Activated B cell treated with CpG ODN at 0.5 μM for 24 hours (primary cell): ENCODE results near the gene HEPHL1. TPM values are rescaled to one million over a fixed set of nuclear protein-coding genes. Genes with fewer than 3 reads are reported as not detected.

Experiments used
- ATAC-seq: fragments of 200-7000 bp; cut with Tn5 transposase; one replicate; pipeline ENCODE4 v1.10.0; 2021; ENCODE audit warnings: low read depth, mild to moderate bottlenecking, moderate library complexity
- CTCF ChIA-PET: fragments of 350-600 bp; sonication (Branson Sonifier 250); formaldehyde crosslinking; loops from one replicate; lab custom pipeline; 2021; ENCODE audit warnings: antibody characterized with exemption; lab: Charles Lee
- POLR2A ChIA-PET: fragments of 350-600 bp; sonication (Branson Sonifier 250); formaldehyde crosslinking; loops from one replicate; lab custom pipeline; 2021; ENCODE audit warnings: antibody characterized with exemption; lab: Charles Lee
- DNase-seq: peaks from one replicate; pipeline ENCODE4 v3.0.0; 2022
- H3K27ac Mint-ChIP-seq: one replicate; pipeline ENCODE4 v1.8.0; 2020; ENCODE audit warnings: mixed read lengths
- H3K27me3 Mint-ChIP-seq: one replicate; pipeline ENCODE4 v1.8.0; 2021; ENCODE audit warnings: mixed read lengths
- H3K36me3 Mint-ChIP-seq: one replicate; pipeline ENCODE4 v1.8.0; 2021; ENCODE audit warnings: low read depth, mixed read lengths
- H3K4me1 Mint-ChIP-seq: one replicate; pipeline ENCODE4 v1.8.0; 2021; ENCODE audit warnings: mixed read lengths
- H3K4me3 Mint-ChIP-seq: one replicate; pipeline ENCODE4 v1.8.0; 2020; ENCODE audit warnings: mild to moderate bottlenecking, mixed read lengths
- H3K9me3 Mint-ChIP-seq: one replicate; pipeline ENCODE4 v1.8.0; 2020; ENCODE audit warnings: mixed read lengths
- intact Hi-C: fragments of 100-400 bp; cut with micrococcal nuclease; formaldehyde crosslinking; loops from one replicate; pipeline ENCODE4 v1.15.1; 2024
- total RNA-seq: library from RNA; stranded (reverse); gene quantifications from 2 replicates; pipeline ENCODE4 v1.2.3, GENCODE V29; 2022
- TF ChIP-seq, protein P1 (sequence below): fragments of 200-600 bp; IDR thresholded peaks from one replicate; pipeline ENCODE4 v1.8.0; 2022; ENCODE audit warnings: antibody characterized with exemption, mild to moderate bottlenecking

The HEPHL1 gene
- total RNA-seq, 1 donor from 2014 or later = not detected

GRCh38 chr11:94104734-94105133 is 83.6 kb downstream of the HEPHL1 start:
- intact Hi-C loops = no loop called here
- ChIA-PET POLR2A (no interaction called here), CTCF (no interaction called here)
- no peak overlapping the region for H3K4me3 Mint-ChIP-seq
- no peaks in the 10 kb centered on the region for H3K36me3 Mint-ChIP-seq
- H3K27me3 Mint-ChIP-seq = peaks cover 3% of the 10 kb centered on the region
- H3K9me3 Mint-ChIP-seq = no peaks in the 10 kb centered on the region
- DNase-seq (no peak), ATAC-seq (no peak)
- no peaks in the 10 kb centered on the region for H3K4me1 Mint-ChIP-seq
- H3K27ac Mint-ChIP-seq = no peak overlapping the region
- TF ChIP-seq, protein P1, sequence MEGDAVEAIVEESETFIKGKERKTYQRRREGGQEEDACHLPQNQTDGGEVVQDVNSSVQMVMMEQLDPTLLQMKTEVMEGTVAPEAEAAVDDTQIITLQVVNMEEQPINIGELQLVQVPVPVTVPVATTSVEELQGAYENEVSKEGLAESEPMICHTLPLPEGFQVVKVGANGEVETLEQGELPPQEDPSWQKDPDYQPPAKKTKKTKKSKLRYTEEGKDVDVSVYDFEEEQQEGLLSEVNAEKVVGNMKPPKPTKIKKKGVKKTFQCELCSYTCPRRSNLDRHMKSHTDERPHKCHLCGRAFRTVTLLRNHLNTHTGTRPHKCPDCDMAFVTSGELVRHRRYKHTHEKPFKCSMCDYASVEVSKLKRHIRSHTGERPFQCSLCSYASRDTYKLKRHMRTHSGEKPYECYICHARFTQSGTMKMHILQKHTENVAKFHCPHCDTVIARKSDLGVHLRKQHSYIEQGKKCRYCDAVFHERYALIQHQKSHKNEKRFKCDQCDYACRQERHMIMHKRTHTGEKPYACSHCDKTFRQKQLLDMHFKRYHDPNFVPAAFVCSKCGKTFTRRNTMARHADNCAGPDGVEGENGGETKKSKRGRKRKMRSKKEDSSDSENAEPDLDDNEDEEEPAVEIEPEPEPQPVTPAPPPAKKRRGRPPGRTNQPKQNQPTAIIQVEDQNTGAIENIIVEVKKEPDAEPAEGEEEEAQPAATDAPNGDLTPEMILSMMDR = no peak

DNA sequence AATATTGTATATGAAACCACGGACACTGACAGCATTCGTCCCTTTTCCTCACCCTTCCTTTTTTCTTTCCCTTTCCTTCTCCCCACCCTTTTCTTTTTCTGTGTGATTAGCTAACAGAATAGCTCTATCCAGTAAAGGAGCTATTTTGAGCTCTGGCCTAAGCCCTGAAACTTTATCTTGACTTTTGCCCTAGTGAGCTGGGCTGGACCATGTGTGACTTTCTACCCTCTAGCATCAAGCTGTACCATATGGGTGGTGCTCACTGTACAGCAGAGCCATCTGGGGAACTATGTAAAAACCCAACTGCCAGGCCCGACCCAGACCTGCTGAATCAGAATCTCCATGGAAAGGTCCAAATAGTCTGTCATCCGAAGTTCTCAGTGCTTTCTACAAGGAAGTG is 85.6 kb downstream of the HEPHL1 start:
- POLR2A ChIA-PET = no interaction called here
- Mint-ChIP-seq H3K4me1 (no peaks in the 10 kb centered on the region), H3K27me3 (peaks cover 3% of the 10 kb centered on the region), H3K4me3 (no peak overlapping the region), H3K9me3 (no peaks in the 10 kb centered on the region), H3K36me3 (no peaks in the 10 kb centered on the region), H3K27ac (no peak overlapping the region)
- intact Hi-C loops = no loop called here
- TF ChIP-seq, protein P1 = no peak
- ATAC-seq (no peak), DNase-seq (no peak)
- CTCF ChIA-PET = no interaction called here

DNA sequence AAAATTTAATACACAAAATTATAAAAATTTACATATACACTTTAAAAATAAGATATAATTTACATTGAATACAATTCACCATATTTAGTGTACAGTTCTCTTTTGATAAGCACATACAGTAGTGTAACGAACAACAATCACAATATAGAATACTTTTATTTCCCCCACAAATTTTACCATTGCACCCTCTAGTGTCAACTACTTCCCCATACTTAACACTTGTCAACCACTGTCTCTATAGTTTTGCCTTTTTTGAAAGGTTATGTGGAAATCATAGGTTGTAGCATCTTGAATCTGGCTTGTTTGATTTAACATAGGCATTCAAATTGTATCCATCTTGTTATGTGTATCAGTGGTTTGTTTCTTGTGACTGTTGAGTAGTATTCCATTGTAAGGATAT is 86.2 kb downstream of the HEPHL1 start:
- ATAC-seq (no peak), DNase-seq (no peak)
- TF ChIP-seq, protein P1 = no peak
- Mint-ChIP-seq H3K4me3 (no peak overlapping the region), H3K36me3 (no peaks in the 10 kb centered on the region), H3K27me3 (peaks cover 3% of the 10 kb centered on the region), H3K27ac (no peak overlapping the region), H3K9me3 (no peaks in the 10 kb centered on the region), H3K4me1 (no peaks in the 10 kb centered on the region)
- ChIA-PET POLR2A (no interaction called here), CTCF (no interaction called here)
- intact Hi-C loops = no loop called here

- H3K4me1 Mint-ChIP-seq = no peaks in the 10 kb centered on the region
- ATAC-seq (no peak), DNase-seq (no peak)
- H3K9me3 Mint-ChIP-seq = no peaks in the 10 kb centered on the region
- ChIA-PET CTCF (no interaction called here), POLR2A (no interaction called here)
- no peak overlapping the region for H3K4me3 Mint-ChIP-seq
- no peak overlapping the region for H3K27ac Mint-ChIP-seq
- H3K27me3 Mint-ChIP-seq = peaks cover 3% of the 10 kb centered on the region
- no peaks in the 10 kb centered on the region for H3K36me3 Mint-ChIP-seq
- TF ChIP-seq, protein P1 = no peak
- intact Hi-C loops = no loop called here
These were observed 90.1 kb downstream of the HEPHL1 start for GRCh38 chr11:94111241-94111640.

- Mint-ChIP-seq H3K27me3 (peaks cover 2% of the 10 kb centered on the region), H3K27ac (no peak overlapping the region), H3K4me3 (no peak overlapping the region), H3K4me1 (no peaks in the 10 kb centered on the region), H3K9me3 (no peaks in the 10 kb centered on the region), H3K36me3 (no peaks in the 10 kb centered on the region)
- ATAC-seq (no peak), DNase-seq (no peak)
- TF ChIP-seq, protein P1 = no peak
- intact Hi-C loops = no loop called here
- ChIA-PET CTCF (no interaction called here), POLR2A (no interaction called here)
These were observed 90.5 kb downstream of the HEPHL1 start for GRCh38 chr11:94111660-94112059.
